ENCODE results near the gene ORAI3. TPM values are rescaled to one million over a fixed set of nuclear protein-coding genes. Genes with fewer than 3 reads are reported as not detected.

The ORAI3 gene
- total RNA-seq, 1 donor from 2014 or later: 30.2 TPM

DNA sequence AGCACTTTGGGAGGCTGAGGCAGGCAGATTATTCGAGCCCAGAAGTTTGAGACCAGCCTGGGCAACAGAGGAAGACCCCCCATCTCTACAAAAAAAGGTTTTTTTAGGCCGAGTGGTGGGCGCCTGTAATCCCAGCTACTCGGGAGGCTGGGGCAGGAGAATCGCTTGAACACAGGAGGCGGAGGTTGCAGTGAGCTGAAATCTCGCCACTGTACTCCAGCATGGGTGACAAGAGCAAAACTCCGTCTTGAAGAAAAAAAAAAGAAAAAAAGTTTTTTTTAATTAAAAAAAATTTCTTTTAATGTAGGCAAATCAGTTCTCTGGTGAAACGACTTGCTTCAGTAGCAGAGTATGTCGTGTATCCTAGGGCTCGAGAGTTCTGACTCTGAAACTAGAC, 47.1 kb downstream of the ORAI3 start:
- no peak for DNase-seq
- H3K9me3 ChIP-seq: no peaks in the 10 kb centered on the region
- no peaks in the 10 kb centered on the region for H3K36me3 ChIP-seq
- no peaks in the 10 kb centered on the region for H3K27me3 ChIP-seq (ENCODE audit: low read depth)
- intact Hi-C loops (cut with DNase I): no loop called here
- H3K27ac ChIP-seq: no peak overlapping the region
- TF ChIP-seq, protein P1, sequence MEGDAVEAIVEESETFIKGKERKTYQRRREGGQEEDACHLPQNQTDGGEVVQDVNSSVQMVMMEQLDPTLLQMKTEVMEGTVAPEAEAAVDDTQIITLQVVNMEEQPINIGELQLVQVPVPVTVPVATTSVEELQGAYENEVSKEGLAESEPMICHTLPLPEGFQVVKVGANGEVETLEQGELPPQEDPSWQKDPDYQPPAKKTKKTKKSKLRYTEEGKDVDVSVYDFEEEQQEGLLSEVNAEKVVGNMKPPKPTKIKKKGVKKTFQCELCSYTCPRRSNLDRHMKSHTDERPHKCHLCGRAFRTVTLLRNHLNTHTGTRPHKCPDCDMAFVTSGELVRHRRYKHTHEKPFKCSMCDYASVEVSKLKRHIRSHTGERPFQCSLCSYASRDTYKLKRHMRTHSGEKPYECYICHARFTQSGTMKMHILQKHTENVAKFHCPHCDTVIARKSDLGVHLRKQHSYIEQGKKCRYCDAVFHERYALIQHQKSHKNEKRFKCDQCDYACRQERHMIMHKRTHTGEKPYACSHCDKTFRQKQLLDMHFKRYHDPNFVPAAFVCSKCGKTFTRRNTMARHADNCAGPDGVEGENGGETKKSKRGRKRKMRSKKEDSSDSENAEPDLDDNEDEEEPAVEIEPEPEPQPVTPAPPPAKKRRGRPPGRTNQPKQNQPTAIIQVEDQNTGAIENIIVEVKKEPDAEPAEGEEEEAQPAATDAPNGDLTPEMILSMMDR (IDR thresholded peaks at IDR 0.05): no peak
- H3K4me1 ChIP-seq: peaks cover 12% of the 10 kb centered on the region
- no peak overlapping the region for H3K4me3 ChIP-seq
- no peak for ATAC-seq

- H3K27me3 ChIP-seq (ENCODE audit: low read depth): no peaks in the 10 kb centered on the region
- peaks cover 12% of the 10 kb centered on the region for H3K4me1 ChIP-seq
- H3K27ac ChIP-seq: peak overlapping the region; percentile 4
- H3K9me3 ChIP-seq: no peaks in the 10 kb centered on the region
- ATAC-seq (peak in 1 of 2 donors; percentile 6), DNase-seq (no peak)
- TF ChIP-seq, protein P1 (IDR thresholded peaks at IDR 0.05): no peak
- H3K4me3 ChIP-seq: peak overlapping the region; percentile 45
- no peaks in the 10 kb centered on the region for H3K36me3 ChIP-seq
- intact Hi-C loops (cut with DNase I): no loop called here
Measured at GRCh38 chr16:30996324-30996984, 47.6 kb downstream of the ORAI3 start.

GRCh38 chr16:30996985-30997724, 48.3 kb downstream of the ORAI3 start:
- DNase-seq (peak; percentile 86), ATAC-seq (peak; percentile 96 to 97)
- H3K4me3 ChIP-seq: peak overlapping the region; percentile 45
- no peaks in the 10 kb centered on the region for H3K9me3 ChIP-seq
- intact Hi-C loops (cut with DNase I): no loop called here
- H3K27me3 ChIP-seq (ENCODE audit: low read depth): no peaks in the 10 kb centered on the region
- peaks cover 12% of the 10 kb centered on the region for H3K4me1 ChIP-seq
- H3K27ac ChIP-seq: peak overlapping the region; percentile 4
- TF ChIP-seq, protein P1 (IDR thresholded peaks at IDR 0.05): no peak
- H3K36me3 ChIP-seq: no peaks in the 10 kb centered on the region

- intact Hi-C loops (cut with DNase I): no loop called here
- H3K27me3 ChIP-seq (ENCODE audit: low read depth): no peaks in the 10 kb centered on the region
- TF ChIP-seq, protein P1 (IDR thresholded peaks at IDR 0.05): no peak
- H3K36me3 ChIP-seq: no peaks in the 10 kb centered on the region
- H3K4me3 ChIP-seq: peak overlapping the region; percentile 45
- peaks cover 12% of the 10 kb centered on the region for H3K4me1 ChIP-seq
- peak overlapping the region; percentile 4 for H3K27ac ChIP-seq
- ATAC-seq: peak; percentile 5 to 45
- DNase-seq: no peak
- no peaks in the 10 kb centered on the region for H3K9me3 ChIP-seq
Measured at GRCh38 chr16:30997725-30998711, 49.1 kb downstream of the ORAI3 start.

All from lower lobe of right lung (tissue), 2 donors.